Fibroblast of pulmonary artery (primary cell): ENCODE measurements around the gene EXOC6B.

Source experiments
- DNase-seq: peaks from one replicate; pipeline ENCODE4 v3.0.0-alpha.2; 2010; ENCODE audit warnings: low read depth
- H3K4me3 ChIP-seq: replicated peaks from 2 replicates; pipeline ENCODE4 v1.5.1; 2011; ENCODE audit warnings: low read depth, mild to moderate bottlenecking, control low read depth, low read length, moderate library complexity
- CTCF ChIP-seq: IDR thresholded peaks from 2 replicates; pipeline ENCODE4 v1.5.1; 2011; ENCODE audit warnings: mild to moderate bottlenecking, control low read depth, low read length, inconsistent platforms; ENCODE audit errors: missing control alignments

Gene EXOC6B

DNA sequence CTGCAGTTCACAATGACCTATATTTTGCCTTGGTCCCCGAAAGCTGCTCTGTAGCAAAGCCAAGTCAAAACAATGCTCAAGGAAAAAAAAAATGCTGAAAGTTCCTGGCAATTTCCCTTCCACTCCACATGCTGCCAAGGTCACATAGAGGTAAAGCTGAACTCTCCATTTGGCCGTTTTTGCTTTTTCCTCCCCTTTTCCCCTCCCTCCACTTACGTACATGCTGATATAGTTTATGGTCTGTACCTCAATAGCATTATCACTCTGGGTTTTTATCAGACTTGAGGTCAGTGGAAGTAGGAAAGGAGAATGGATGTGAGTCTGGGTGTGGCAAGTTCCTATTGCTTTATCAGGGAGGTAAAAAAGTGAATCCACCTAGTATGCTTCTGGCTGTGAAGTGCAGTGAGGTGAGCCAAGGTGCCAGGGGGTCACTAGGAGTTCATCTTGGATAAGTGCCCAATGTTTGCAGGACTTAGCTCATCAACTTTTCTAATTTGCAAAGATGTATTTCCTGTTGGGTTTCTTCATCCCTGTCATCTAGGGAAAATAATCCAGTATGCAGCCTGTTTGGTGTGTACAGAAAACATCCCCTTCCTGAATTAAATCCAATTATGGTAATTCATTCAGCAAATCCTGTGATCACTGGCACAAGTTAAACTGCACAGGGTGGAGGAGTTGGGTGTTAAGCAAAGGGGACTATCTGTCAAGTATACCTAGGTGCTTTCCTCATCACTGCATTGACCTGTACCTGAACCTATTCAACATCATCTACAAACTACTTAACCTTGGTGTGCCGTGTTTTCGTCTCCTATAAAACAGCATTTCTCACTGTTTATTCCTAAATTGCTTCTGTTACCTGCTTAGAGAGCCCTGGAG is 553.8 kb downstream of the EXOC6B start:
- H3K4me3 ChIP-seq = no peak overlapping the region
- no peak for TF ChIP-seq CTCF
- peak; percentile 69 for DNase-seq

GRCh38 chr2:72271276-72271614 is 554.6 kb downstream of the EXOC6B start:
- no peak for TF ChIP-seq CTCF
- no peak overlapping the region for H3K4me3 ChIP-seq
- no peak for DNase-seq

DNA sequence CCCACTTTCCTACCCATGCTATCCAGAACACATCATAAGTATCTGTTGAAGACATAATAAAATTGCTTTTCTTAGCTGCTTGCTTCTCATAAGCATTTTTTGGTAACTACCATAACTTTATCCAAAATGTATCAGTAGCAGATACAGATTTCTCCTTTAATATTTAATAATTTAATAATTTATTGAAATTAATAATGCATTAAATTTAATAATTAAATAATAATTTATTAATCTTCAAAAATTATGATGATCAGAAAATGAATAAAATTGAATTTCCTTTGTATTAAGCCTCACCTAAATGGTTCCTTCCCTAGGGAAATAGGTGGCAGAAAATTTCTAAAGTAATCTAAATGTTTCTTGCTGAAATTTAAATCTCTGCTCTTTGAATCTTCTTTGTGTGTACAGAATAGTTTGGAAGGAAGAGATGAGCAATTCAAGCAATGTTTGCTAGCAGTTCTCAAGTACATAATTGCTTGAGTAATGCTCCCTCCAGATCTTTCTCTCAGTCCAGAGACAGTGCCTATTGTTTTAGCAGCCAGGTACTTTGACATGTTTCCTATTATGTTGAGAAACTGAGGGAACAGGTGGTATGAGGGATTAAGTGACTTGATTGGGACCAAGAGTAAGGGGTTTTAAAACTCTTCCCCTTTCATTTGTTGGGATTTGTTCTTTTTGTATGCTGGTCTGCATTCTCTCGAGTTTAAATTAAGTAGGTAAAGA is 555.1 kb downstream of the EXOC6B start:
- TF ChIP-seq CTCF = no peak
- H3K4me3 ChIP-seq = no peak overlapping the region
- DNase-seq = no peak

- no peak for DNase-seq
- H3K4me3 ChIP-seq = no peak overlapping the region
- TF ChIP-seq CTCF = no peak
Measured at GRCh38 chr2:72263776-72264060, 562.1 kb downstream of the EXOC6B start.

DNA sequence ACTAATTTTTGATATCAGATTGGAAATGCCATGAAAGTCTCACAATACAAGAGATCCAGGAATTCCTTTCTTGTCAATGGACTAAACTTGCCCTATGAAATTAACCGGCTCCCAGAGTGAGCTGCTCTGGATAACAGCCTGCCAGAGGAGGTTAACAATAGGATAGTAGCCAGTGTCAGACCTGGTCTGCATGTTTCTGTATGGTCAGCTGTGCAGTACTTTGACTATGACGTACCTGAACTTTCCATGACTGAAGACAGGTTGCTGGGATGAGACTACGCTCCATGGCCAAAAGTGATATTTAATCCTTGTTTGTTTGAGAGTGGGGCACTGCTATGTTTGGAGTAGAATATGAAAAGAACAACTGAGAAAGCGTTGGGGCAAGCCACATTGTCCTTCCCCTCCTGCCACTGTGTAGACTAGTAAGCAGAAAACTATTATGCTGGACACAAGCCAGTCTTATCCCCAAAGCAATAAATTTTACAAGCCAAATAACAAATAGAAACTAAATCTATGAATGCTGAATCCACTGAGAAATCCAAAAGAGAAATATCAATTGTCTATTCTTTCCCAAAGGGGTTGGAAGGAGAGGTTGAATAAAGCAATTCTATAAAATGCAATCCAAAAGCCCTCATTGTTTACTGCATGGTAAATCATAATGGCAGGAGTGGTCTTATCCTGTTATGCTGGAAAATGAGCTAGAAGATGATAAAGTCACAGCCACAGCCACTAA is 562.6 kb downstream of the EXOC6B start:
- no peak overlapping the region for H3K4me3 ChIP-seq
- no peak for TF ChIP-seq CTCF
- no peak for DNase-seq

GRCh38 chr2:72261076-72261475 is 564.8 kb downstream of the EXOC6B start:
- H3K4me3 ChIP-seq = no peak overlapping the region
- DNase-seq = no peak
- TF ChIP-seq CTCF = no peak
